GM10266 (cell line): Measurements from ENCODE around the gene SP6.

Source experiments
- DNase-seq: peaks from one replicate; pipeline ENCODE4 v3.0.0; 2012; ENCODE audit errors: extremely low spot score
- CTCF ChIP-seq: IDR thresholded peaks from 2 replicates; pipeline ENCODE4 v1.5.1; 2012; ENCODE audit warnings: mild to moderate bottlenecking, low read depth; ENCODE audit not compliant: control insufficient read depth, insufficient read depth; ENCODE audit errors: missing control alignments

The SP6 gene

GRCh38 chr17:47895347-47895855 lies 44.4 kb upstream of the SP6 start:
- TF ChIP-seq CTCF = no peak
- no peak for DNase-seq

- no peak for DNase-seq
- no peak for TF ChIP-seq CTCF
Measured at GRCh38 chr17:47894498-47895346, 43.8 kb upstream of the SP6 start.

- no peak for TF ChIP-seq CTCF
- no peak for DNase-seq
Measured at GRCh38 chr17:47891545-47892088, 40.7 kb upstream of the SP6 start.

- peak; percentile 94 for TF ChIP-seq CTCF
- peak; percentile 71 for DNase-seq
Measured at GRCh38 chr17:47889734-47890529, 39.0 kb upstream of the SP6 start.

- no peak for DNase-seq
- no peak for TF ChIP-seq CTCF
Measured at GRCh38 chr17:47888293-47888692, 37.3 kb upstream of the SP6 start.

- no peak for TF ChIP-seq CTCF
- DNase-seq = no peak
Measured at GRCh38 chr17:47884905-47885730, 34.2 kb upstream of the SP6 start.
